HG03442 (cell line): ENCODE data around the gene EPS8L1.

Source experiments
- ATAC-seq: cut with Tn5 transposase; IDR thresholded peaks from one replicate; pipeline ENCODE4 v1.9.1; 2021; ENCODE audit warnings: mild to moderate bottlenecking, moderate library complexity; ENCODE audit not compliant: unreplicated experiment

The EPS8L1 gene

DNA sequence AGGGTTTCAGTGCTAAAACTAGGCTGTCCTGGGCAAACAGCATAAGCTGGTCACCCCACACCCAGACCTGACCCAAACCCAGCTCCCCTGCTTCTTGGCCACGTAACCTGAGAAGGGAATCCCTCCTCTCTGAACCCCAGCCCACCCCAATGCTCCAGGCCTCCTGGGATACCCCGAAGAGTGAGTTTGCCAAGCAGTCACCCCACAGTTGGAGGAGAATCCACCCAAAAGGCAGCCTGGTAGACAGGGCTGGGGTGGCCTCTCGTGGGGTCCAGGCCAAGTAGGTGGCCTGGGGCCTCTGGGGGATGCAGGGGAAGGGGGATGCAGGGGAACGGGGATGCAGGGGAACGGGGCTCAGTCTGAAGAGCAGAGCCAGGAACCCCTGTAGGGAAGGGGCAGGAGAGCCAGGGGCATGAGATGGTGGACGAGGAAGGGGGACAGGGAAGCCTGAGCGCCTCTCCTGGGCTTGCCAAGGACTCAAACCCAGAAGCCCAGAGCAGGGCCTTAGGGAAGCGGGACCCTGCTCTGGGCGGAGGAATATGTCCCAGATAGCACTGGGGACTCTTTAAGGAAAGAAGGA is 39.0 kb downstream of the EPS8L1 start:
- no peak for ATAC-seq

DNA sequence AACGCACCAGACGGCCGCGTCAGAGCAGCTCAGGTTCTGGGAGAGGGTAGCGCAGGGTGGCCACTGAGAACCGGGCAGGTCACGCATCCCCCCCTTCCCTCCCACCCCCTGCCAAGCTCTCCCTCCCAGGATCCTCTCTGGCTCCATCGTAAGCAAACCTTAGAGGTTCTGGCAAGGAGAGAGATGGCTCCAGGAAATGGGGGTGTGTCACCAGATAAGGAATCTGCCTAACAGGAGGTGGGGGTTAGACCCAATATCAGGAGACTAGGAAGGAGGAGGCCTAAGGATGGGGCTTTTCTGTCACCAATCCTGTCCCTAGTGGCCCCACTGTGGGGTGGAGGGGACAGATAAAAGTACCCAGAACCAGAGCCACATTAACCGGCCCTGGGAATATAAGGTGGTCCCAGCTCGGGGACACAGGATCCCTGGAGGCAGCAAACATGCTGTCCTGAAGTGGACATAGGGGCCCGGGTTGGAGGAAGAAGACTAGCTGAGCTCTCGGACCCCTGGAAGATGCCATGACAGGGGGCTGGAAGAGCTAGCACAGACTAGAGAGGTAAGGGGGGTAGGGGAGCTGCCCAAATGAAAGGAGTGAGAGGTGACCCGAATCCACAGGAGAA is 39.9 kb downstream of the EPS8L1 start:
- ATAC-seq: no peak

DNA sequence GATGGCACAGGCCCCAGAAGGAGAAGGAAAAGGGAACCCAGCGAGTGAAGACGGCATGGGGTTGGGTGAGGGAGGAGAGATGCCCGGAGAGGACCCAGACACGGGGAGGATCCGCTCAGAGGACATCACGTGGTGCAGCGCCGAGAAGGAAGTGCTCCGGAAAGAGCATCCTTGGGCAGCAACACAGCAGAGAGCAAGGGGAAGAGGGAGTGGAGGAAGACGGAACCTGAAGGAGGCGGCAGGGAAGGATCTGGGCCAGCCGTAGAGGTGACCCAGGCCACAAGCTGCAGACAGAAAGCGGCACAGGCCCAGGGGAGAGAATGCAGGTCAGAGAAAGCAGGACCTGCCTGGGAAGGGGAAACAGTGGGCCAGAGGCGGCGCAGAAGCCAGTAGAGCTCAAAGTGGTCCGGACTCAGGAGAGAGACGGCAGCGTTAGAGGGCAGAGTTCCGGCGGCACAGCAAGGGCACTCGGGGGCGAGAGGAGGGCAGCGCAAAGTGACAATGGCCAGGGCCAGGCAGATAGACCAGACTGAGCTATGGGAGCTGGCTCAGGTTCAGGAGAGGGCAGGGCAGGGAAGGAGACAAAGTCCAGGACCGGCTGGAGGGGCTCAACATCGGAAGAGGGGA is 40.7 kb downstream of the EPS8L1 start:
- ATAC-seq: no peak

DNA sequence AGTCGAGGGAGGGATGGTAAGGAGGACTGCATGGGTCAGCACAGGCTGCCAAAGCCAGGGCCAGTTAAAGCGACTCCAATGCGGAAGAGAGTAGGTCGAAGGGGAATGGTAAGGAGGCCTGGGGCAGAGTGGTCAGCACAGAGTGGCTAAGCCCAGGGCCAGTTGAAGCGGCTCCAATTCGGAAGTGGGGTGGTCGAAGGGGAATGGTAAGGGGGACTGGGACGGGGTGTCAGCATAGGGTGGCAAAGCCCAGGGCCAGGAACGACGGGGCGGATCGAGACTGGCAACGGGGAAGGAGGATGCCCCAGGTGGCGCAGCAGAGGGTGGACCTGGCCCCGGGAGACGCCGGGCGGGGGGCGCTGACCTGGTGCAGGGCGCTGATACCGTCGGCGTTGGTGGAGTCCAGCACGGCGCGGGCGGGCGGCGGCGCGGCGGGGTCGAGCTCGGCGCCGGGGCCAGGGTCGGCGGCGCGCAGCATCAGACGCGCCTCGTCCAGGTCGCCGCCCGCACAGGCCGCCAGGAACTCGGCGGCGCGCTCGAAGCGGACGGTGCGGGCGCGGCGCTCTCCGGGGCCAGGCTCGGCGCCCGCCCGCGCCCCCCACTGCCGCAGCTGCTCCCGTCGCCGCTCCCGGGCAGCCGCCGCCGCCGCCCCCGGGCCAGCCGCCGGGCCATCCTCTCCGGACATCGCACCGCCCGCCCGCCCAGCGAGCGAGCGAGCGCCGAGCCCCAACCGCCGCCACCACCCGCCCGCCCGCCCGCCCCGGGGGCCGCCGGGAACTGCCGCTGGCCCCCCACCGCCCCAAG is 41.4 kb downstream of the EPS8L1 start, which contains the start of gene PPP1R12C:
TSS of gene PPP1R12C (minus strand) at position 779 of the 804 bp plus-strand sequence. CDS start at position 685, 94 bp downstream.
- ATAC-seq: no peak

DNA sequence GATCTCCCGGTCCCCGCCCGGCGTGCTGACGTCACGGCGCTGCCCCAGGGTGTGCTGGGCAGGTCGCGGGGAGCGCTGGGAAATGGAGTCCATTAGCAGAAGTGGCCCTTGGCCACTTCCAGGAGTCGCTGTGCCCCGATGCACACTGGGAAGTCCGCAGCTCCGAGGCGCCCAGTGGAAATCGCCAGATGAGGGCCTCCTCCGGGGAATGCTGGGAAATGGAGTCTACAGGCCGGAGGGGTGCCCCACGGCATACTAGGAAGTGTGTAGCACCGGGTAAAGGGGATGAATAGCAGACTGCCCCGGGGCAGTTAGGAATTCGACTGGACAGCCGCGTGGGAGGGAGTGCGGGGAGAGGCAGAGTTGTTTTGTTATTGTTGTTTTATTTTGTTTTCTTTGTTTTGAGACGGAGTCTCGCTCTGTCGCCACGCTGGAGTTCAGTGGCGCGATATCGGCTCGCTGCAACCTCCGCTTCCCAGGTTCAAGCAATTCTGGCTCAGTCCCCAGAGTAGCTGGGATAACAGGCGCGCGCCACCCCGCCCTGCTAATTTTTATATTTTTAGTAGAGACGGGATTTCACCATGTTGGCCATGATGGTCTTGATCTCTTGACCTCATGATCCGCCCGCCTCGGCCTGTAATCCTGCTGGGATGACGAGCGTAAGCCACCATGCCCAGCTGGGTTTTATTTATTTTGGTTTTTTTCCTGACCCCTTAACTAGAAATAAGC is 42.2 kb downstream of the EPS8L1 start:
- peak; percentile 82 for ATAC-seq

DNA sequence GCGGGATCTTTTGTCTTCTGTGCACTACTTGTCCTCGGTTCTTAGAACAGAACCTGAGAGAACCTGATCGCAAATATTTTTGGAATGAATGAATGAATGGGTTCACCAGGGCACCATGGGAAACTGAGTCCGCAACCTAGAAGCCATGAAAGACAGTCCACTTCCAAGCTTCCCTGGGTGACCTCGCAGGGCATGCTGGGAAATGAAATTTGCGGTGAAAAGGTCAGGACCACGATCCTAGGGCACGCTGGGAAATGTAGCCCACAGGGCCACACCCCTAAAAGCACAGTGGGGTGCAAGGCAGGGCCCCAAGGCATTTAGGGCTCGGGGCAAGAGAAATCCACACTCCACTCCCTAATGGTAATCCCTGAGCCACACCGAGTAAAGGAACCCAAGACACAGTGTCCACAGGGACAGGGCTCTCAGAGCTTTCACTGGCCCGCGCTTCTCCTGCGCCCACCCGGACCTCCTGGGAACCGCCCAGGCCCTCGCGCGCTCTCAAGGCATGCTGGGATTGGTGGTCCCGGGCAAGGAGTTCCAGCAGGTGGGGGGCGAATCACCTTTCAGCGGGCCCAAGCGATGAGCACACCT is 42.8 kb downstream of the EPS8L1 start:
- ATAC-seq: no peak

DNA sequence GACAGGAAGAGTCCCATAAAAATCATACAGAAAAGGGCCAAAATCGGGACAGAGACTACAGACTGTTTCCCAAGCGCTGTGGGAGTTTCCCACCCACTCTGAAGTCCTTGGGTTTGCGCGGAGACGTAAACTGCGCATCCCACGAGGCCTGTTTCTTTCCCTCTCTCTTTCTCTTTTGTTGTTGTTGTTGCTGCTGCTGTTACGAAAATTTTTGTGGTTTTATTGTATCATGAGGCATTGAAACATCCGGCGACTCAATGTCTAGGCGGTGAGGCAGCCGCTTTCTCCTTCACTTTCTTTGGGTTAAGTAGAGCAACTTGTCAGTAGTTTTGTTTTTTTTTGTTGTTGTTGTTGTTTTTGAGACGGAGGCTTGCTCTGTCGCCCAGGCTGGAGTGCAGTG is 43.4 kb downstream of the EPS8L1 start:
- ATAC-seq: no peak

DNA sequence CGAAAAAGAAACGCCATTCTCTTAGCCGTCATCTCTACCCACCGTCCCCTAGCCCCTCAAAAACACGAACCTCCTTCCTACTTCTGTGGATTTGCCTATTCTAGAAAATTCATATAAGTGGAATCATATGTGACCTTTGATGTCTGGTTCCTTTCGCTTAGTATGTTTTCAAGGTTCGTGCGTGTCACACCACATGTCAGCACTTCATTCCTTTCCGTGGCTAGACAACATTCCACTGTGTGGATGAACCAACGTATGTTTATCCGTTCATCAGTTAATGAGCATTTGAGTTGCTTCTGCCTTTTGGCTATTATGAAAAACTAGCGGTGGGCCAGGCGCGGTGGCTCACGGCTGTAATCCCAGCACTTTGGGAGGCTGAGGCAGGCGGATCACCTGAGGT is 55.8 kb downstream of the EPS8L1 start:
- no peak for ATAC-seq

DNA sequence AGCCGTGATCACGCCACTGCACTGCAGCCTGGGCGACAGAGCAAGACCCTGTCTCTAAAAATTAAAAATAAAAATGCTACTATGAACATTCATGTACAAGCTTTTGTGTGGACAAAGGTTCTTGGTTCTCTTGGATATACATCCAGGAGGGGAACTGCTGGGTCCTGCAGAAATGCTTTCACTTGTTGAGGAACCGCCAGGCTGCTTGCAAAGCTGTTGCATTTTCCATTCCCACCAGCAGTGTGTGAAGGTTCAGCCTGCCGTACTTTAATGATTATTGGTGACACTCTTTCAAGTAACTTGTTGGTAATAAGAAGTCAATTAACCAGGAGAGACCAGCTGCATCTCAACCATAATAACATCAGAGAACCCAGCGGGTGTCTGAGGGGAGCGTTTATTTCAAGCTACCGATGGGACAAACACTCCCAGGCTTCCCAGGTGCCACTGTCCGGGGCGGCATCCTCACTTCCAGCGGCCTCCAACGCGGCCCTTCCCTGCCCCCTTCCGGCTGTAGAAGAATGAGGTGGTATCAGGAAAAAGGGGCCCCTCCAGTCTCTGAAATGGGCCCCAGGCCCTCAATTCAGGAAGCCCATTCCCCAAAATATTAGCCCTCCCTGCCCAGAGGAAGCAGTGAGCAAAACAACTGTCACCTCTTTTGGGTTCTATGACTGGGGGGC is 56.9 kb downstream of the EPS8L1 start:
- no peak for ATAC-seq

DNA sequence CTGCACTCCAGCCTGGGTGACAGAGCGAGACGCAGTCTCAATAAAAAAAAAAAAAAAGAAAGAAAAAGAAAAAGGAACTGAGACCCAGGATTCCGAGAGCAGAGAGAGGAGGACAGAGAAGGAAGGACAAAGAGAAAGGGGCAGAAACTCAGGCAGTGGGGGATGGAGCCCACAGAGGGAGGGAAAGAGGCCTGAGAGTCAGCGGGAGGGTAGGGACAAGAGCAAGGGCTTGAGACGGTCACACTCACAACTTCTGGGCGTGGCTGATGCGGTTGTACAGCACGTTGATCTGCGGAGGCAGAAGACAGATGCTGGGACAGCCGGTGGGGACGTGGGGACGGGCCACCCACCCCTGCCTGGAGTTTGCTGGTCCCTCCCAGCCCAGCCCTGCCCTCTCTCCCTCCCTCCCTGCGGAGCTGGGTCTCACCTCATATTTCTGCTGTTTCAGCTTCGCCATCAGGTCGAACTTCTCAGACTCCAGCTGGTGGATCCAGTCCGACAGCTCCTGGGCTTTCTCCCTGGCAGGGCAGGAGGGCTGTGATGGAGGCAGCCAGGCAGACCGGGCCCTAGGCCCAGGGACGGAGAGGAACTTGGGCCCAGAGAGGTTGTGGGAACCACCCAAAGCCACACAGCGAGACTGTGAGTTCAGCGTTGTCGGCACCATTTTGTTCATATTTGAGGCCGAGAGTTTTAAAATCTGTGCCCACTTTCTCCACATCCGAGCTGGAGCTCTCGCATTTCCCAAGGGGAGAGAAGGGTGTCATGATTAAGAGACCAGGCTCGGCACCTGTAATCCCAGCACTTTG is 58.2 kb downstream of the EPS8L1 start:
- ATAC-seq: no peak

DNA sequence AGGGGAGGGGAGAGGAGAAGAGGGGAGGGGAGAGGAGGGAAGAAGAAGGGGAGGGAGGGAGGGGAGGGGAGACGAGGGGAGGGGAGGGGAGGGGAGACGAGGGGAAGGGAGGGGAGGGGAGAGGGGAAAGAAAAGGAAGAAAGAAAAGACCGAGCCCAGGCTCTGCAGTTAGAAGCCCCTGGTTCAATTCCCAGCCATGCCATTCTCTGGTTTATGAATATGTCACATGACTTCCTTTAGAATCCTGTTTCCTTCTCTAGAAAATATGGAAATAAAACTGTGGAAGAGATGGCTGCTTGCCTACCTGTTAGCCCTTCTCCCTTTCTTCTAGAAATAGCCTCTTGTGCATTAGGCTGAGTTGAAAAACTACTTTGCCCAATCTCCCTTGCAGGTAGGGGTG is 59.1 kb downstream of the EPS8L1 start:
- no peak for ATAC-seq

DNA sequence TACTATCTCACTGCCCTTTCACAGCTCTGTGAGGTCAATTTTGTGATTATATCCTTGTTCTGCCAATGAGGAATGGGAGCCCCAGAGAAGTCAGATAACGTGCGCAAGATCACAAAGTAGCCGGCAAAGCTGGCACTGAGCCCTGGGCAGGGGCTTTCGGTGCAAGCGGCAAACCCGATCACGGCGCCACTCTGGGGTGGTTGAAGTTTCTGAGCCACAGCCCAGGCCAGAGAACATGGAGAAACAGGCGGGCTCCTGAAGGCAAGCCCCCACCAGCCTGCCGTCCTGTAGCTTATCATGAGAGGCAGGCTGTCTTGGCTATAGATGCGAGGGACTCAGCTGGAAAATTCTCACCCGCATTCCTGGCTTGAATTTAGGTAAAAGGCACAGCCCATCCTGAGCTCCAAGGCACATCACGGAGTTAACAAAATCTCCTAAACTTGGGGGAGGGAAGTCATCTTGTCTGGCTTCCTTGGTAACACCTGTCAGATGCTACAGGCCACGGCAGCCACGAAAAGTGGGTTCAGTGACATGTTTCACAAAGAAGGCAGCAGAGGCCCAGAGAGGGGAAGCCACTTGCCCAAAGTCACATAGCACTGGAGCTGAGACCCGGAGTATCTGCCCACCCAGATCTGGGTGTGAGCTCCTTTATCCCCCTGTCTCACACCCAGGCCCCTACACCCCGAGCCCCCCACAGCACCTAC is 60.9 kb downstream of the EPS8L1 start:
- no peak for ATAC-seq
